Measurements from ENCODE around the gene KIN.
"Not testable (repeated sequence)": the region's sequence is repeated elsewhere in the genome, so short reads cannot be mapped to it uniquely, and the experiment has no call there.

KIN gene, protein sequence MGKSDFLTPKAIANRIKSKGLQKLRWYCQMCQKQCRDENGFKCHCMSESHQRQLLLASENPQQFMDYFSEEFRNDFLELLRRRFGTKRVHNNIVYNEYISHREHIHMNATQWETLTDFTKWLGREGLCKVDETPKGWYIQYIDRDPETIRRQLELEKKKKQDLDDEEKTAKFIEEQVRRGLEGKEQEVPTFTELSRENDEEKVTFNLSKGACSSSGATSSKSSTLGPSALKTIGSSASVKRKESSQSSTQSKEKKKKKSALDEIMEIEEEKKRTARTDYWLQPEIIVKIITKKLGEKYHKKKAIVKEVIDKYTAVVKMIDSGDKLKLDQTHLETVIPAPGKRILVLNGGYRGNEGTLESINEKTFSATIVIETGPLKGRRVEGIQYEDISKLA

DNA sequence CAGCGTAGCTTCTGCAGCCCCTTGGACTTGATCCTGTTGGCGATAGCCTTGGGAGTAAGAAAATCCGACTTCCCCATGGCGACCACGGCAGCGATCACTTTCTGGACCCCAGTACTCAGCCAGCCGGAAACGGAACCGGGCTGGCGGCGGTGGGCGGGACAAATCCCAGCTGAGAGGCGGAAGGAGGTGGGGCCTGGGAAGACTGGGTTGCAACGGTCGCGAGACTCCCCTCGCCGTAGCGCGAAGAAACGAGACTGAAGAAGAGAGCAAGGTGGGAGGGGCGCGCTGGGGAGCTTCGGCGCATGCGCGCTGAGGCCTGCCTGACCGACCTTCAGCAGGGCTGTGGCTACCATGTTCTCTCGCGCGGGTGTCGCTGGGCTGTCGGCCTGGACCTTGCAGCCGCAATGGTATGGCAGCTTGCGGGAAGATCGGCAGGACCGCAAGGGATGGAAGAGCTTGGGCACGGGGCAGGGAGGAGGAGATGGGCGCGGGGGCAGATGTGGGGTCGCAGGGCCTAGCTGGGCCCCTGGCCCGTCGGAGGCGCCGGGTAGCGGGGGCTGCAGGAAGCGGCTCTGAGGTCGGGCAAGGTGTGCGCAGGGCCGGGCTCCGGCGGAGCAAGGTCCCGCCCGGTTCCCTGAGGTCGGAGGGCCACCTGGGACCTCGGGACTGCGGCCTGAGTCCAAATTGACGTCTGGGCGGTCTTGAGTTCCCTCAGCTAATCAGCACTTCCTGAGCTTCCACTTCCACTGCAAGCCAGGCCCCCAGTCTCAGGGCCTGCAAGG is at the start of gene KIN, which contains the start of gene ATP5F1C:
KIN (minus strand) TSS at position 137 of the 782 bp plus-strand sequence; CDS start at position 77, 60 bp downstream.
ATP5F1C (plus strand) TSS at position 321 of the 782 bp plus-strand sequence; CDS start at position 352, 31 bp downstream.
- peak; percentile 85 for DNase-seq

DNA sequence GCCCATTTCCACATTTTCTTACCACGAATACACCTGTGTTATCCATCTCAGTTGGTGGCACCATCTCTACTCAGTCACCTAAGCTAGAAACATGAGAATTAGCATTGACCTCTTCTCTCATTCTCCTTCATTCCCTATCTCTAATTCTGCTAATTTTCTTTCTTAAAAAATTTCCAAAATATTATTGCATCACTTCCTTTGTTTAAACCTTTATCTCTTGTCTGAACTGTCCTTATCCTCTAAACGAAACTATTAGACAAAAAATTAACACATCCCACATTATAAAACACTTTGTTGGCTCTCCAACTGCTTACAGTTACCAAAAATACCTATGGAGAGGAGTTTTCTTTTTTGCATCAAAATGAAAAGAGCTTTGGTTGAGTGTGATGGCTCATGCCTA is 48.8 kb upstream of the KIN start:
- no peak for DNase-seq

DNA sequence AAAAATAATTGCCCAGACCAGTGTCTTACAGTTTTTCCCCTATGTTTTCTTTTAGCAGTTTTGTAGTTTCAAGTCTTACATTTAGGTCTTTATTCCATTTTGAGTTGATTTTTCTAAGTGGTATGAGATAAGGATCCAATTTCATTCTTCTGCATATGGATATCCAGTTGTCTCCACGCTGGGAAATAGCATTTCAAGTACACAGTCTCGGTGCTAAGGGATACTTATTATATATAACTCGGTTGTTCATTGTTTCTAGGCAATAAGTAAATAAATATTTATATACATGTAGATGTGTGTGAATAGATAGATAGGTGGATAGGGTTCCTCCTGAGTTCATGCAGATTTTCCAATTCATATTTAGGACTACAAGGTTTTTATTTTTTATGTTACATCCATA is 46.5 kb upstream of the KIN start:
- DNase-seq = no peak

DNA sequence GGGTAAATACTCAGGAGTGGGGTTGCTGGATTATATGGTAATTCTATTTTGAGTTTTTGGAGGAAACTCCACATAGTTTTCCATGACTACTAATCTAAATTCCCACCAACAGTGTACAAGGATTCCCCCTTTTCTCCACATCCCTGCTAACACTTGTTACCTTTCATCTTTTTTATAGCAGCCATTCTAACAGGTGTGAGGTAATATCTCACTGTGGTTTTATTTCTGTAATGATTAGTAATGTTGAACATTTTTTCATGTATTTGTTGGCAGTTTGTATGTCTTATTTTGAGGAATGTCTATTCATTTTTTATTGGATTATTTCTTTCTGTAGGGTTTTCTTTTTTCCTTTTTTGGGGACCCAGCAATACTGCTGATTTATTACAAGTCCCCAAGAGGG is 45.4 kb upstream of the KIN start:
- no peak for DNase-seq

DNA sequence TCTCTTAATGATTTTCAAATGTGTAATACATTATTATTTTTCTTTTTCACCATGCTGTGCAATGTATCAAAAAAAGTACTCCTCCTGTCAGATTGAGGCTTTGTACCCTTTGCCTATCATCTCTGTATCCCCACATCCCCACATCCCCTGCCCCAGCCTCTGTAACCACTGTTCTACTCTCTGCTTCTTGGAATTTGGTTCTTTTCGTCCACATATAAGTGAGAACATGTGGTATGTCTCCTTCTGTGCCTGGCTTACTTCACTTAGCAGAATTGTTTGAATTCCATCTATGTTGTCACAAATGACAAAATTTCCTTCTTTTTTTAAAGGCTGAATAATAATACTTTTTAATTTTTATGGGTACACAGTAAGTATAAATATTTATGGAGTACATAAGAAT is 44.3 kb upstream of the KIN start:
- DNase-seq = no peak

GRCh38 chr10:7829289-7829834 is 41.6 kb upstream of the KIN start:
- DNase-seq = no peak

DNA sequence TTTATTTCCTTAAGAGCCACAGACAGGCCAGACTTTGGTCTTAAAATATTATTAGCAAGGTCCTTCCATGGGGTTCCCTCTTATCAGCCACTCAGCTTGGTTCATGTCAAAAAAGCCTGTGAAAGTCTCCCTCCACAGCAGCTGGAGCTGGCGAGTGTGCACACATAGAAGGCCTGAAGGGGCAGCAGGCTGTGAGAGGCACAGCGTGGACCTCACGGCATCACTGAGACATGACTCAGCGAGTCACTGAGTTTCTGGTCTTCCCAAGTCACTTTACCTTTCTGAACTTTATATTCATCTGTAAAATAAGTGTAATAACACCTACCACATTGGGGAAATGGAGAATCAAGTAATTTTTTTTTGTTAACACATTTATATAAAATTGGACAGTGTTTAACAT is 39.2 kb upstream of the KIN start:
- no peak for DNase-seq

GRCh38 chr10:7824251-7824650 is 36.5 kb upstream of the KIN start:
- no peak for DNase-seq

GRCh38 chr10:7819121-7819460 is 31.3 kb upstream of the KIN start:
- DNase-seq = no peak

DNA sequence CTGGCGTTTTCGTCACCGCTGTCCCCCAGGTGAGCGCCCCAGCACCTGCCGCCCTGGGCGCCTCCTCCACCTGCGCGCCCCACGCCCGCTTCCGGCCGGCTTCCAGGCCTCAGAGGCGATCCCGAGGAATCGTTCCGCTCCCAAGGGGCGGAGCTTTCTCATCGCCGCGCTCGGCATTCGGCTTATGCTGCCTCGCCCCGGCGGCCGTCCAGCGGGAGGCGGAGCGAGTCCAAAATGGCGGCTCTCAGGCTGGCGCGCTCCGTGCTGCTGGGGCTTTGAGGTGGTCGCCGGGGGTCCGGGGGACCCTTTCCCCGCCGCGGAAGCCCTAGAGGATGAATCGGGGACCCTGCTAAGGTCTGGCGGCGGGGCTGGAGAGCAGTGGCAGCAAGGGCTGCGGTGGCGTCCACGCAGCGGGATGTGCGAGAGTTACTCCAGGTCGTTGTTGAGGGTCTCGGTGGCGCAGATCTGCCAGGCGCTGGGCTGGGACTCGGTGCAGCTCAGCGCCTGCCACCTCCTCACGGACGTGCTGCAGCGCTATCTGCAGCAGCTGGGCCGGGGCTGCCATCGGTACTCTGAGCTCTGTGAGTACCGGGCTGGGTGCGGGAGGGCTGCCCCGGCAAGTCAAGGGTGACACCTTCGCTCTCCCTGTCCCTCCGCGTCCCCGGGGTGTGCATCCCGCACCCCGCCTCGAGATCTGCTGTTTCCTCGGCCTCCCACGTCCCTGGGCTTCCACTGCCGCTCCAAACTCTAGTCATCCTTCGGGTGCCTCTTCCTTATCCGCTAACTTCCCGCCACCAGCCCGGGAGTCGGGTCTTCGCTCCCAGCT is 30.7 kb upstream of the KIN start, which contains the start of gene TAF3:
TAF3 (plus strand) TSS at position 211 of the 826 bp plus-strand sequence; CDS start at position 416, 205 bp downstream.
- peak; percentile 83 for DNase-seq

- DNase-seq = no peak
Measured at GRCh38 chr10:7817984-7818294, 30.1 kb upstream of the KIN start.

- no peak for DNase-seq
Measured at GRCh38 chr10:7817576-7817975, 29.8 kb upstream of the KIN start.

- DNase-seq = no peak
Measured at GRCh38 chr10:7813481-7813880, 25.7 kb upstream of the KIN start.

GRCh38 chr10:7811743-7812142 is 23.9 kb upstream of the KIN start:
- DNase-seq = not testable (repeated sequence)

GRCh38 chr10:7811000-7811399 is 23.2 kb upstream of the KIN start:
- no peak for DNase-seq

- no peak for DNase-seq
Measured at GRCh38 chr10:7810443-7810842, 22.6 kb upstream of the KIN start.

- DNase-seq = no peak
Measured at GRCh38 chr10:7808686-7809267, 21.0 kb upstream of the KIN start.

DNA sequence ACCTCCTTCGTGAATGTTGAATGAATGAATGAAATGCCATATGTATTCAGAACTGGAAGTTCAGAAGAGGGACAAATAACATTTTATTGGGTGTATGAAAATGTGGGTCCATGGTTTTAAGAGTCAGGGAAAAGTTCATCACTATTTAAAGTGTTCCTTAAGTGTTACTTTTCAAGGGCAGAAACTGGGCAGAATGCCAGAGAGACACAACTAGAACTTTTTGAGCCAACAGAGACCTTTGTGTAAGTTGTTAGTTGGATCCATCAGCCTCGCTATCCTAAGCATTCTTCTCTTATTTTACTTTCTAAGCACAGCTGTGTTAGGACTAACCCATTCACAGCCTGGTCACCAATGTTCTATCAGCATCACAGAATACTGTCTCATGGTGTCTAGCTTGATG is 16.9 kb upstream of the KIN start:
- DNase-seq = no peak

DNA sequence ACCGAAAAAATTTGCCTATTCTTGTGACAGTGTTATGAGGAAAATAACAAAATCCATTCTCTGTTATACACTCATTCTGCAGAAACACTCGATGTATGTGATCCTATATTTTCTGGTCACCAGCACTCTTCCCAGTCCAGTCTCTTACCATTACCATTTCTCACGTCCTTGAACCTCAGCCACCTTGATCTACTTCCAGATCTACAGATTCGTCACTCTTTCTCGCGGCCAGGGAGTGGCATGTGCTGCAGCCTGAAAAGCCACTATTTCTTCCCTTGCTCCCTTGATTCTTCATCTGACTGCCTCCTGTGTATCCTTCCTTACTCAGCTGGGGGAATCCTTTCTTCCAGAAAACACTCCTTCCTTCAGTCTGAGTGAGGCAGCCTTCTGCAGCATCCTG is 16.4 kb upstream of the KIN start:
- no peak for DNase-seq

- DNase-seq = no peak
Measured at GRCh38 chr10:7802606-7803005, 14.8 kb upstream of the KIN start.

DNA sequence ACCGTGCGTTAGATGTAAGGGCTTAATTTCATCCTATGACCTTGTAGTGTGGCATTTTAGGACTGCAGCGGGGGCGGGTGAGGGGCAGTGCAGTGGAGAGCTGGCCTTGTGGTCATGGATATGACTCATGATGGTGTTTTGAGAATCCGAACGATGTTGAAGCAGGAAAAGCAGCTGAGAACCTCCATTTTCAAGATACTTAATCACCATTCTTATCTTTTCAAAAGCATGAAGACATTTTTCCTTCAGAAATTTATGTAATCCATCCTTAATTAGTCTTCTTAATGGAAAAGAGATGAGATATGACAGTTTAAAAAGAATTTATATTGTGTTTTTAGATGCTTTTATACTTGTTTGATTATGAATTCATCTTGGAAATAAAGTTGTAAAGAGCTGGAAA is 9.8 kb upstream of the KIN start:
- DNase-seq = no peak

DNA sequence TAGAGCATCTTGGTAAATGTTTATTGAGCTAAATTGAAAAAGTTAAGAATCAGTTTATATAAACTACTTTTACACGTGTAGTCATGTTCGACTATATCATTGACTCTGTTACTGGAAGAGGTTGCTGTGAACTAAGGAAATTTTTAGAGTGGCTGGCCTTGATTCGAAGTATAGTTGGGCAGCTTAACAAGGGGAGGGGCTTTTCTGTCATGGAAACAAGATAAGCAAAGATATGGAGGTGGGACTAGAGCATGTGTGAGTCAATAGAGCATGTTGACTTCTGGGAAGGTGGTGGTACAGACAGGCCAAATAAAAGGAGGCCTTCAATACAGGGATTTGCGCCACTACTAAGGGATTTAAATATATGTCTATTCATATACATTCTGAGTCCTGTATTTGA is 7.8 kb upstream of the KIN start:
- DNase-seq = no peak
